Activated gamma-delta T cell (primary cell): ENCODE data around the gene PRCC.
A peak's percentile ranks its signal among the peaks of the same experiment; 100 is the strongest.

Source experiments
- DNase-seq: peaks from one replicate; lab custom pipeline; 2025; lab: John Stamatoyannopoulos, UW

The PRCC gene

GRCh38 chr1:156814571-156815260 is 47.4 kb downstream of the PRCC start:
- peak; percentile 27 for DNase-seq

GRCh38 chr1:156815307-156815826 is 48.0 kb downstream of the PRCC start:
- DNase-seq: no peak

GRCh38 chr1:156815961-156816422 is 48.7 kb downstream of the PRCC start:
- DNase-seq: no peak

GRCh38 chr1:156816561-156817328 is 49.4 kb downstream of the PRCC start, which contains the start of gene SH2D2A:
SH2D2A (minus strand) TSS chr1:156816848; CDS start chr1:156816708, 140 bp downstream.
- peak; percentile 31 for DNase-seq

GRCh38 chr1:156821801-156822200 is 54.5 kb downstream of the PRCC start:
- no peak for DNase-seq

- DNase-seq: no peak
These were observed 55.3 kb downstream of the PRCC start for GRCh38 chr1:156822680-156823079.

- DNase-seq: no peak
These were observed 56.0 kb downstream of the PRCC start for GRCh38 chr1:156823210-156823790.

GRCh38 chr1:156826630-156827029 is 59.3 kb downstream of the PRCC start:
- DNase-seq: no peak

- DNase-seq: no peak
These were observed 61.2 kb downstream of the PRCC start for GRCh38 chr1:156828400-156829124.

- no peak for DNase-seq
These were observed 65.1 kb downstream of the PRCC start for GRCh38 chr1:156832434-156832833.

- DNase-seq: no peak
These were observed 66.3 kb downstream of the PRCC start for GRCh38 chr1:156833603-156834002.

- DNase-seq: no peak
These were observed 67.0 kb downstream of the PRCC start for GRCh38 chr1:156834322-156834721.

GRCh38 chr1:156836041-156836654 is 68.8 kb downstream of the PRCC start:
- DNase-seq: no peak

- DNase-seq: no peak
These were observed 69.6 kb downstream of the PRCC start for GRCh38 chr1:156836892-156837291.

GRCh38 chr1:156838972-156839371 is 71.6 kb downstream of the PRCC start:
- no peak for DNase-seq

GRCh38 chr1:156839426-156840109 is 72.2 kb downstream of the PRCC start:
- DNase-seq: no peak

- DNase-seq: no peak
These were observed 73.0 kb downstream of the PRCC start for GRCh38 chr1:156840186-156840897.

- no peak for DNase-seq
These were observed 73.6 kb downstream of the PRCC start for GRCh38 chr1:156840898-156841279.

- no peak for DNase-seq
These were observed 74.0 kb downstream of the PRCC start for GRCh38 chr1:156841295-156841855.
